Fibroblast of mammary gland (primary cell): ENCODE results near the gene POGK.

Source experiments
- DNase-seq: peaks from one replicate; pipeline ENCODE4 v3.0.0-alpha.2; 2010; ENCODE audit warnings: low read depth
- H3K4me3 ChIP-seq: 2 replicates; pipeline ENCODE4 v1.5.1; 2011; ENCODE audit warnings: low read depth, mild to moderate bottlenecking, low read length, moderate library complexity; ENCODE audit not compliant: control insufficient read depth
- CTCF ChIP-seq: conservative IDR thresholded peaks from 2 replicates; pipeline ENCODE4 v1.5.1; 2011; ENCODE audit warnings: low read depth, low read length, inconsistent platforms; ENCODE audit not compliant: control insufficient read depth, insufficient read depth

POGK gene

DNA sequence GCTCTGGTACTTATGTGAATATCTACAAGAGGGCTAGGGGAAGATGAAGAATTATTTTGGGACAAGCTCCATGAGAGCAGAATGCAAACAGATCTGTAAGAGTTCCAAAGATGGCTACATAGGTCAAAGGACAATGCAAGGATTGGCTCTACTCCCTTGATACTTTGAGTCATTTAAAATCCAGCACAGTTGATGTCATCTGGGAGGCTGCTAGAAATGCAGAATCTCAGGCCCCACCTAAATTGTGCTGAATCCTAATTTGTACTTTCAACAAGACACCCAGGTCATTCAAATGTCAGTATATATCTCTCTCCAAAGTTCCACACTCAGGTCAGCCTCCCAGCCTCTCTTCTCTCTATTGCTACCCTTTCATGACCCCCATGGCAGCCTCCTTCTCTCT lies 60.5 kb downstream of the POGK start:
- TF ChIP-seq CTCF = no peak
- no peak overlapping the region for H3K4me3 ChIP-seq
- no peak for DNase-seq

- no peak for TF ChIP-seq CTCF
- H3K4me3 ChIP-seq = no peak overlapping the region
- DNase-seq = no peak
These were observed 61.7 kb downstream of the POGK start for GRCh38 chr1:166900987-166901386.

- DNase-seq = peak; percentile 60
- no peak overlapping the region for H3K4me3 ChIP-seq
- TF ChIP-seq CTCF = no peak
These were observed 63.0 kb downstream of the POGK start for GRCh38 chr1:166902279-166902678.

DNA sequence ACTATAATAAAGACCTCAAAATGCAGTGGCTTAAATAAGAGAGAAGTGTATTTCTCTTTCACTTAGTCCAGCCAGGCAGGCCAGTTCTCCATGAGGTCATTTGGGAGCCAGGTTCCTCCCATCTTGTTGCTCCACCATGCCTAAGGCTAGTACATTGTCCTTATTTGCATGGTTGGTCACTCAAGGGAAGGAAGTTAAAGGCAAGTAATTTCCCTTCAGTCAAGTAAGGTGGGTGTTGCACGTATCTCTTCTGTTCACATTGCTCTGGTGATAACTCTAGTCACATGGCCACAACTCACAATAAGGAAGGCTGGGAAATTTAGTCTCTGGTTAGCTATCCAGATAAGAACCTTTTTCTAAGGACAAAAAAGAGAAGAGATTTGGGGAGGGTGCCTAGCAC lies 64.0 kb downstream of the POGK start:
- no peak for TF ChIP-seq CTCF
- no peak for DNase-seq
- H3K4me3 ChIP-seq = no peak overlapping the region

DNA sequence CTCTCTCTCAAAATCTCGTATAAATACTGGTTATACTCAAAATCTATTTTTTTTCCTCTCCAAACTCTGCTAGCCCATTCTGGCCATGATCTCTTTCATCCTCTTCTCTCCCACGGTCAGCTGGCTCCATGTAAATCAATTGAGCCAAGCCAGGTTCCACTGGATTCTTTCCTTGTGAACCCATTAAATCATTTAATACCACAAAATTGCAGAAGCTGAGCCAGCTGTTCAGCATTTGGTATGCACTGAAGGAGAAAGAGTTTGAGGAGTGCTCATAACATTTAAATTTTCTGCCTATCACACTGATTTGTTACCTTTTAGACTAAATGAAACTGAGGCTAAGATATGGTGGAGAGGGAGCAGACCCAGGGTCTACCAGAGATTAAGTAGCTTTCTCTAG lies 65.9 kb downstream of the POGK start:
- no peak overlapping the region for H3K4me3 ChIP-seq
- TF ChIP-seq CTCF = no peak
- DNase-seq = peak; percentile 11

DNA sequence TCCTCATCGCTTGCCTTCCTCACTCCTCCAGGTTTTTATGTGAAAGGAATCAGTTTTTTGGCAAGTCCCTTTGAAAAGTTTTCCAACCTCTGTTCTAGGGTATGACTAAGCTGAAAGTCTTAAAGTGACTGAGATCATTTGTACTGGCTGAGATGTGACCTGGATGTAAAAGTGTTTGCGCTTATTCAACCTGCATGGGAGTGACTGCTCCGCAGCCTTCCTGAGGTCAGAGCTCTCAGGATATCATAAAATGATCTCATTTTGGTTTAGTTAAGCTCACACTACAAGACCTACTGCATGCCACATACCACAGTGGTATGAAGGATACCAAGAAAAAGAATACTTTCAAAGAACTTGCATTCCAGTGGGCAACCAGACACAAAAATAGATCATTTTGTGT lies 66.6 kb downstream of the POGK start:
- no peak for TF ChIP-seq CTCF
- H3K4me3 ChIP-seq = no peak overlapping the region
- DNase-seq = peak; percentile 56
